ENCODE data around the gene SLC9C2.
"Not testable (repeated sequence)": the region's sequence is repeated elsewhere in the genome, so short reads cannot be mapped to it uniquely, and the experiment has no call there.

SLC9C2 gene

GRCh38 chr1:173527151-173527826 is 75.6 kb downstream of the SLC9C2 start:
- Histone ChIP-seq H3K4me1 (ENCODE audit: control insufficient read depth, insufficient read depth, low read length) (peaks cover 39% of the 10 kb centered on the region), H3K27ac (ENCODE audit: low read depth, low read length) (no peak overlapping the region), H3K4me3 (ENCODE audit: low read depth, low read length) (no peak overlapping the region), H3K9me3 (ENCODE audit: control insufficient read depth, insufficient read depth, low read length) (no peaks in the 10 kb centered on the region), H3K9ac (ENCODE audit: low read depth, low read length) (no peak overlapping the region), H3K36me3 (ENCODE audit: control insufficient read depth, insufficient read depth, low read length) (no peaks in the 10 kb centered on the region), H3K27me3 (ENCODE audit: control insufficient read depth, insufficient read depth, low read length) (no peaks in the 10 kb centered on the region)

- H3K4me3 ChIP-seq (ENCODE audit: low read depth, low read length), result no peak overlapping the region
- no peak overlapping the region for H3K27ac ChIP-seq (ENCODE audit: low read depth, low read length)
- H3K36me3 ChIP-seq (ENCODE audit: control insufficient read depth, insufficient read depth, low read length), result no peaks in the 10 kb centered on the region
- H3K27me3 ChIP-seq (ENCODE audit: control insufficient read depth, insufficient read depth, low read length), result no peaks in the 10 kb centered on the region
- H3K9ac ChIP-seq (ENCODE audit: low read depth, low read length), result no peak overlapping the region
- no peaks in the 10 kb centered on the region for H3K9me3 ChIP-seq (ENCODE audit: control insufficient read depth, insufficient read depth, low read length)
- peaks cover 29% of the 10 kb centered on the region for H3K4me1 ChIP-seq (ENCODE audit: control insufficient read depth, insufficient read depth, low read length)
Measured at GRCh38 chr1:173525926-173526325, 76.9 kb downstream of the SLC9C2 start.

GRCh38 chr1:173523329-173523728 is 79.5 kb downstream of the SLC9C2 start:
- Histone ChIP-seq H3K4me3 (ENCODE audit: low read depth, low read length) (no peak overlapping the region), H3K4me1 (ENCODE audit: control insufficient read depth, insufficient read depth, low read length) (peaks cover 20% of the 10 kb centered on the region), H3K9me3 (ENCODE audit: control insufficient read depth, insufficient read depth, low read length) (no peaks in the 10 kb centered on the region), H3K36me3 (ENCODE audit: control insufficient read depth, insufficient read depth, low read length) (no peaks in the 10 kb centered on the region), H3K9ac (ENCODE audit: low read depth, low read length) (no peak overlapping the region), H3K27me3 (ENCODE audit: control insufficient read depth, insufficient read depth, low read length) (no peaks in the 10 kb centered on the region), H3K27ac (ENCODE audit: low read depth, low read length) (no peak overlapping the region)

GRCh38 chr1:173520799-173521198 is 82.1 kb downstream of the SLC9C2 start:
- no peaks in the 10 kb centered on the region for H3K36me3 ChIP-seq (ENCODE audit: control insufficient read depth, insufficient read depth, low read length)
- H3K27me3 ChIP-seq (ENCODE audit: control insufficient read depth, insufficient read depth, low read length), result no peaks in the 10 kb centered on the region
- no peaks in the 10 kb centered on the region for H3K9me3 ChIP-seq (ENCODE audit: control insufficient read depth, insufficient read depth, low read length)
- no peak overlapping the region for H3K9ac ChIP-seq (ENCODE audit: low read depth, low read length)
- H3K27ac ChIP-seq (ENCODE audit: low read depth, low read length), result no peak overlapping the region
- H3K4me3 ChIP-seq (ENCODE audit: low read depth, low read length), result no peak overlapping the region
- peaks cover 10% of the 10 kb centered on the region for H3K4me1 ChIP-seq (ENCODE audit: control insufficient read depth, insufficient read depth, low read length)

- not testable (repeated sequence) for H3K4me3 ChIP-seq (ENCODE audit: low read depth, low read length); H3K4me1 ChIP-seq (ENCODE audit: control insufficient read depth, insufficient read depth, low read length); H3K27me3 ChIP-seq (ENCODE audit: control insufficient read depth, insufficient read depth, low read length); H3K36me3 ChIP-seq (ENCODE audit: control insufficient read depth, insufficient read depth, low read length); H3K9me3 ChIP-seq (ENCODE audit: control insufficient read depth, insufficient read depth, low read length); H3K9ac ChIP-seq (ENCODE audit: low read depth, low read length); H3K27ac ChIP-seq (ENCODE audit: low read depth, low read length)
Measured at GRCh38 chr1:173514503-173514902, 88.4 kb downstream of the SLC9C2 start.

GRCh38 chr1:173509797-173510196 is 93.1 kb downstream of the SLC9C2 start:
- H3K9ac ChIP-seq (ENCODE audit: low read depth, low read length), result no peak overlapping the region
- H3K27ac ChIP-seq (ENCODE audit: low read depth, low read length), result no peak overlapping the region
- no peak overlapping the region for H3K4me3 ChIP-seq (ENCODE audit: low read depth, low read length)
- H3K36me3 ChIP-seq (ENCODE audit: control insufficient read depth, insufficient read depth, low read length), result no peaks in the 10 kb centered on the region
- no peaks in the 10 kb centered on the region for H3K27me3 ChIP-seq (ENCODE audit: control insufficient read depth, insufficient read depth, low read length)
- peaks cover 14% of the 10 kb centered on the region for H3K4me1 ChIP-seq (ENCODE audit: control insufficient read depth, insufficient read depth, low read length)
- no peaks in the 10 kb centered on the region for H3K9me3 ChIP-seq (ENCODE audit: control insufficient read depth, insufficient read depth, low read length)

GRCh38 chr1:173508541-173508940 is 94.3 kb downstream of the SLC9C2 start:
- H3K27ac ChIP-seq (ENCODE audit: low read depth, low read length), result no peak overlapping the region
- H3K9ac ChIP-seq (ENCODE audit: low read depth, low read length), result no peak overlapping the region
- H3K9me3 ChIP-seq (ENCODE audit: control insufficient read depth, insufficient read depth, low read length), result no peaks in the 10 kb centered on the region
- H3K27me3 ChIP-seq (ENCODE audit: control insufficient read depth, insufficient read depth, low read length), result no peaks in the 10 kb centered on the region
- H3K4me3 ChIP-seq (ENCODE audit: low read depth, low read length), result no peak overlapping the region
- no peaks in the 10 kb centered on the region for H3K36me3 ChIP-seq (ENCODE audit: control insufficient read depth, insufficient read depth, low read length)
- H3K4me1 ChIP-seq (ENCODE audit: control insufficient read depth, insufficient read depth, low read length), result peaks cover 14% of the 10 kb centered on the region

- H3K4me3 ChIP-seq (ENCODE audit: low read depth, low read length), result 0 out of 2 replicates have a peak overlapping the region, but pooled peaks have one; percentile 6
- H3K36me3 ChIP-seq (ENCODE audit: control insufficient read depth, insufficient read depth, low read length), result no peaks in the 10 kb centered on the region
- peaks cover 14% of the 10 kb centered on the region for H3K4me1 ChIP-seq (ENCODE audit: control insufficient read depth, insufficient read depth, low read length)
- no peaks in the 10 kb centered on the region for H3K27me3 ChIP-seq (ENCODE audit: control insufficient read depth, insufficient read depth, low read length)
- peak overlapping the region; percentile 78 for H3K27ac ChIP-seq (ENCODE audit: low read depth, low read length)
- peak overlapping the region; percentile 36; the same call in 1 of the 2 replicates for H3K9ac ChIP-seq (ENCODE audit: low read depth, low read length)
- no peaks in the 10 kb centered on the region for H3K9me3 ChIP-seq (ENCODE audit: control insufficient read depth, insufficient read depth, low read length)
Measured at GRCh38 chr1:173507847-173508209, 95.0 kb downstream of the SLC9C2 start.

GRCh38 chr1:173507205-173507846 is 95.5 kb downstream of the SLC9C2 start:
- H3K36me3 ChIP-seq (ENCODE audit: control insufficient read depth, insufficient read depth, low read length), result no peaks in the 10 kb centered on the region
- peaks cover 14% of the 10 kb centered on the region for H3K4me1 ChIP-seq (ENCODE audit: control insufficient read depth, insufficient read depth, low read length)
- H3K9me3 ChIP-seq (ENCODE audit: control insufficient read depth, insufficient read depth, low read length), result no peaks in the 10 kb centered on the region
- H3K9ac ChIP-seq (ENCODE audit: low read depth, low read length), result peak overlapping the region; percentile 36; the same call in 1 of the 2 replicates
- peak overlapping the region; percentile 6; the same call in 1 of the 2 replicates for H3K4me3 ChIP-seq (ENCODE audit: low read depth, low read length)
- H3K27me3 ChIP-seq (ENCODE audit: control insufficient read depth, insufficient read depth, low read length), result no peaks in the 10 kb centered on the region
- peak overlapping the region; percentile 78 for H3K27ac ChIP-seq (ENCODE audit: low read depth, low read length)

- no peaks in the 10 kb centered on the region for H3K27me3 ChIP-seq (ENCODE audit: control insufficient read depth, insufficient read depth, low read length)
- no peaks in the 10 kb centered on the region for H3K36me3 ChIP-seq (ENCODE audit: control insufficient read depth, insufficient read depth, low read length)
Measured at GRCh38 chr1:173506437-173506836, 96.4 kb downstream of the SLC9C2 start.

GRCh38 chr1:173505391-173505790 is 97.5 kb downstream of the SLC9C2 start:
- Histone ChIP-seq H3K27ac (ENCODE audit: low read depth, low read length) (no peak overlapping the region), H3K27me3 (ENCODE audit: control insufficient read depth, insufficient read depth, low read length) (no peaks in the 10 kb centered on the region), H3K9me3 (ENCODE audit: control insufficient read depth, insufficient read depth, low read length) (no peaks in the 10 kb centered on the region), H3K4me1 (ENCODE audit: control insufficient read depth, insufficient read depth, low read length) (peaks cover 14% of the 10 kb centered on the region), H3K36me3 (ENCODE audit: control insufficient read depth, insufficient read depth, low read length) (no peaks in the 10 kb centered on the region), H3K4me3 (ENCODE audit: low read depth, low read length) (no peak overlapping the region), H3K9ac (ENCODE audit: low read depth, low read length) (no peak overlapping the region)

More at GRCh38 chr1:173506437-173506836, 96.4 kb downstream of the SLC9C2 start:
- peak overlapping the region; percentile 78 for H3K27ac ChIP-seq (ENCODE audit: low read depth, low read length)
- H3K9ac ChIP-seq (ENCODE audit: low read depth, low read length), result no peak overlapping the region
- no peaks in the 10 kb centered on the region for H3K9me3 ChIP-seq (ENCODE audit: control insufficient read depth, insufficient read depth, low read length)
- no peak overlapping the region for H3K4me3 ChIP-seq (ENCODE audit: low read depth, low read length)
- peaks cover 14% of the 10 kb centered on the region for H3K4me1 ChIP-seq (ENCODE audit: control insufficient read depth, insufficient read depth, low read length)
